CD8-positive, alpha-beta memory T cell (primary cell): ENCODE data around the gene MGST1. TPM values are rescaled to one million over a fixed set of nuclear protein-coding genes. Genes with fewer than 3 reads are reported as not detected.

ENCODE experiments used
- CTCF ChIA-PET: fragments of 350-600 bp; sonication (Branson Sonifier 250); formaldehyde crosslinking; loops from one replicate; lab custom pipeline; 2021; ENCODE audit warnings: antibody characterized with exemption; lab: Charles Lee
- POLR2A ChIA-PET: fragments of 350-600 bp; sonication (Branson Sonifier 250); formaldehyde crosslinking; loops from one replicate; lab custom pipeline; 2021; ENCODE audit warnings: antibody characterized with exemption; lab: Charles Lee
- DNase-seq, 5 donors: peaks; one replicate each; pipeline versions ENCODE4 v3.0.0 to v3.0.0-alpha.2; 2020 to 2022; ENCODE audit warnings: mixed read lengths in 1 of 5
- H3K27ac ChIP-seq: one replicate; pipeline ENCODE4 v1.7.0; 2013; ENCODE audit warnings: low read depth, mild to moderate bottlenecking, low read length, moderate library complexity
- H3K27me3 ChIP-seq: 2 replicates; pipeline ENCODE4 v1.7.0; 2013; ENCODE audit warnings: low read length, mild to moderate bottlenecking; ENCODE audit not compliant: insufficient read depth, poor library complexity, severe bottlenecking
- H3K36me3 ChIP-seq: 2 replicates; pipeline ENCODE4 v1.7.0; 2013; ENCODE audit warnings: mild to moderate bottlenecking, low read length, moderate library complexity; ENCODE audit not compliant: insufficient read depth
- H3K4me1 ChIP-seq: 2 replicates; pipeline ENCODE4 v1.7.0; 2013; ENCODE audit warnings: mild to moderate bottlenecking, low read length, moderate library complexity; ENCODE audit not compliant: insufficient read depth
- H3K4me3 ChIP-seq: 2 replicates; pipeline ENCODE4 v1.7.0; 2013; ENCODE audit warnings: mild to moderate bottlenecking, low read length
- H3K9me3 ChIP-seq: 2 replicates; pipeline ENCODE4 v1.7.0; 2013; ENCODE audit warnings: mild to moderate bottlenecking, low read length
- H3K27ac Mint-ChIP-seq, 8 donors: one replicate each; pipeline ENCODE4 v1.8.0; 2020 to 2021; ENCODE audit warnings: mixed read lengths in 8 of 8, mild to moderate bottlenecking in 6 of 8, inconsistent platforms in 3 of 8, moderate library complexity in 3 of 8
- H3K27me3 Mint-ChIP-seq, 2 donors: one replicate each; pipeline ENCODE4 v1.8.0; 2020 to 2021; ENCODE audit warnings: mixed read lengths in 2 of 2, mild to moderate bottlenecking in 1 of 2, moderate library complexity in 1 of 2
- H3K36me3 Mint-ChIP-seq, 3 donors: one replicate each; pipeline ENCODE4 v1.8.0; 2020 to 2021; ENCODE audit warnings: mixed read lengths in 3 of 3, inconsistent platforms in 1 of 3, mild to moderate bottlenecking in 1 of 3
- H3K4me1 Mint-ChIP-seq, 3 donors: one replicate each; pipeline ENCODE4 v1.8.0; 2020 to 2021; ENCODE audit warnings: mixed read lengths in 3 of 3, inconsistent platforms in 1 of 3, mild to moderate bottlenecking in 1 of 3
- H3K4me3 Mint-ChIP-seq, 7 donors: one replicate each; pipeline ENCODE4 v1.8.0; 2020 to 2021; ENCODE audit warnings: mixed read lengths in 7 of 7, mild to moderate bottlenecking in 6 of 7, moderate library complexity in 4 of 7, inconsistent platforms in 2 of 7
- H3K9me3 Mint-ChIP-seq, 5 donors: one replicate each; pipeline ENCODE4 v1.8.0; 2020 to 2022; ENCODE audit warnings: mixed read lengths in 5 of 5, mild to moderate bottlenecking in 3 of 5, moderate library complexity in 2 of 5, inconsistent platforms in 1 of 5
- polyA plus RNA-seq: library from polyadenylated mRNA; unstranded; fragments of 300-500 nt; fragmentation: Illumina TruSeq; gene quantifications from one replicate; pipeline ENCODE4 v1.2.3, GENCODE V29; 2021
- total RNA-seq, 2 experiments: library from RNA; stranded (reverse); gene quantifications; one replicate each; pipeline ENCODE4 v1.2.3, GENCODE V29; 2021

MGST1 gene, protein sequence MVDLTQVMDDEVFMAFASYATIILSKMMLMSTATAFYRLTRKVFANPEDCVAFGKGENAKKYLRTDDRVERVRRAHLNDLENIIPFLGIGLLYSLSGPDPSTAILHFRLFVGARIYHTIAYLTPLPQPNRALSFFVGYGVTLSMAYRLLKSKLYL
- total RNA-seq (under 1 TPM; 0.24 to 0.33 TPM), polyA plus RNA-seq (not detected)

DNA sequence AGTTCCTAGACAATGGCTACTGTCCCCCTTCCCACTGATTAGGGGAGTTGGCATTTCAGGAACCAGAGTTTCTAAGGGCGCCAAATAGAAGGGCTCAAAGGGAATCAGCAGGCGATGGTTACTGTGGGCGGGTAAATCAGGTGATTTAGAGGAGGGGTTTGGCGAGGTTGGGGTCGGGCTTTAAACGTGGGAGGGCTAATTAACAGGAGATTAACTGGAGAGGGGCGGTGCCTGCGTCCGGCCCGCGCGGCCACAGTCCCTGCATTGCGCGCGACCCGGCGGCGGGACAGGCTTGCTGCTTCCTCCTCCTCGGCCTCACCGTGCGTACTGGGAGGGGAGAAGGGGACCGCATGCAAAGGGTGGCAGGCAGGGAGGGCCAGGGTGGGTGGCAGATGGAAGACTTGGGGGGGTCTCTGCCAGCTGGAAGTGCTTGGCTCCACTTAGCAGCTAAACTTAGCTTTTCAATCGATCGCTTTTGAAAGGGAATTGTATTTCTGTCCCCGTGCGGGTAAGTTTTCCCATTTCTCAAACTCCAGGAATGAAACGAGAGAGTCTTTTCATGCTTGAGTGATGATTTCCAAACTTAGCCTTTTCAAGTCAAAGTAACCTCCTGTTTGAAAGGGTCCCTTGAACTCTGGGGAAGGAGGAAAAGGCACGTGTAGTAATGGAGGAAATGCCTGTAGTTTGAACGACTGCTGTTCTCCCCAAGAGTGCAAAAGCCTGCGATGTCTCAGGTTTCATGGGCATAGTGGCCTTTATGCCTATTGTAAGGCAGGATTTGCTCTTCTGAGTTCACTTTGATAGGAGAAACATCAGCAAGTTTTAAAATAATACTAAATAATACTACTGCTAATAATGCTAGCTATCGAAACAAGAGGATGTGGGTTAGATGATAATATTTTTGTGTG lies at the start of gene MGST1:
Gene MGST1 (plus strand): TSS at position 255 of the 908 bp plus-strand sequence. CDS start 6,608 bp downstream, outside the sequence.
- Mint-ChIP-seq H3K4me1 (no peaks in the 10 kb centered on the region), H3K9me3 (peaks cover 0 to 15% (median 2%) of the 10 kb centered on the region in 5 donors), H3K27ac (no peak within 1 kb of the TSS), H3K36me3 (no peaks in the 10 kb centered on the region), H3K27me3 (peaks cover 0 to 5% of the 10 kb centered on the region in 2 donors), H3K4me3 (no peak within 1 kb of the TSS)
- Histone ChIP-seq H3K27me3 (no peaks in the 10 kb centered on the region), H3K9me3 (no peaks in the 10 kb centered on the region), H3K27ac (no peak within 1 kb of the TSS), H3K4me3 (no peak within 1 kb of the TSS), H3K36me3 (no peaks in the 10 kb centered on the region), H3K4me1 (no peaks in the 10 kb centered on the region)
- ChIA-PET POLR2A (no interaction called here), CTCF (no interaction called here)
- DNase-seq = no peak

DNA sequence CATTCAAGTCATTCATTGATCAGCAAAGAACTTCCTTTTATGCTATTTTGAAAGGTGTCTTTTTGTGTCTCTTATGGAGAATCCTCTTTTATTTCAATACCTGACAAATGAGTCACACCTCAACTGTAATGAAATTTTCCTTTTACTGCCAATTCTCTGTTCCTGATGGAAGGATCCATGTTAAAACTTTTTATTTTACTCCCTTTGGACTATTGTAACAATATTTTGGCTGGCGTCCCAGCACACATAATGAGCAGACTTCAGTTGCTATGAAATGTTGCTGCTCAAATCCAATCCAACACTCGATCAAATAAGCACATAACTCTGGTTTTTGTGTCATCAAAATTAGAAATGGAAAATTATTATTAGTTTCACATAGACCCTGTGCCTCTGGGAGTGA lies 48.0 kb upstream of the MGST1 start:
- Mint-ChIP-seq H3K36me3 (no peaks in the 10 kb centered on the region), H3K27me3 (no peaks in the 10 kb centered on the region), H3K9me3 (peaks cover 1 to 11% (median 3%) of the 10 kb centered on the region in 5 donors), H3K27ac (no peak overlapping the region), H3K4me1 (no peaks in the 10 kb centered on the region), H3K4me3 (no peak overlapping the region)
- Histone ChIP-seq H3K27me3 (no peaks in the 10 kb centered on the region), H3K36me3 (no peaks in the 10 kb centered on the region), H3K27ac (no peak overlapping the region), H3K4me1 (no peaks in the 10 kb centered on the region), H3K9me3 (no peaks in the 10 kb centered on the region), H3K4me3 (no peak overlapping the region)
- POLR2A ChIA-PET = no interaction called here
- CTCF ChIA-PET = no interaction called here
- DNase-seq = no peak

DNA sequence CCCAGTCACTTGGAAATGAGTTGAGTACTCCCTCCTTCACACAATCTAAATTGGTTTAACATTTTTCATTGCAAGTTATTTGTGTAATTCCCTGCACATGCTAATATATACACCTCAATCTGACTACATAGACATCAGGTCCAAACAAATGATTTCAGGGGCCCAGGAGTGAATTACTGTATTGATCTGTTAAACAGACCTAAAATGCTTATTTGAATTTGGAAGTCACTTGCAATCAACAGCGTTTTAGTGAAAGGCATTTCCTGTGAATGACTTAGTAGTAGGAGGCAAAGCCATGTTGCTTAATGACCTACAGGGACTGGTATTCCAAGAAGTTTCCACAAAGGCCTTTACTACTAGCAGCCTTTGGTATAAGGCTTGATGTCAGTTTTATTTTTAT lies 47.3 kb upstream of the MGST1 start:
- POLR2A ChIA-PET = no interaction called here

DNA sequence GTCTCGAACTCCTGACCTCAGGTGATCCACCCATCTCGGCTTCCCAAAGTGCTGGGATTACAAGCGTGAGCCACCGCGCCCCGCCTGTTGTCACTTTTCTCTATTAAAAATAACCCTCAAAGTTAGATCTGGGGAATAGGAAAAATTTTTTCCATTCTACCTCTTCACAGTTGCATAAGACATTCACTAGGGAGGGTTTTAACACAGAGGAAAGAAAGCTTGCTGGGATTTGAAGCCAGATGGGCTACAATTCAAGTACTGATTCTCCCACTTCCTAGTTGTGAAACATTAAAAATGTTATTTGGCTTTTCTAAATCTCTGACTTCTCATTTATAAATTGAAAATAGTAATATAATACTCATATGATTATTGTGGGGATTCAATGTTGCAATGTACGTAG lies 46.7 kb upstream of the MGST1 start:
- Mint-ChIP-seq H3K9me3 (peaks cover 0 to 11% (median 3%) of the 10 kb centered on the region in 5 donors), H3K4me3 (no peak overlapping the region), H3K27ac (no peak overlapping the region), H3K27me3 (no peaks in the 10 kb centered on the region), H3K36me3 (no peaks in the 10 kb centered on the region), H3K4me1 (no peaks in the 10 kb centered on the region)
- H3K36me3 ChIP-seq = no peaks in the 10 kb centered on the region
- no peak for DNase-seq
- H3K27me3 ChIP-seq = no peaks in the 10 kb centered on the region
- H3K4me1 ChIP-seq = no peaks in the 10 kb centered on the region
- ChIA-PET CTCF (no interaction called here), POLR2A (no interaction called here)
- H3K27ac ChIP-seq = no peak overlapping the region
- H3K4me3 ChIP-seq = no peak overlapping the region
- no peaks in the 10 kb centered on the region for H3K9me3 ChIP-seq

More for the DNA sequence above, 47.3 kb upstream of the MGST1 start:
- Histone ChIP-seq H3K27ac (no peak overlapping the region), H3K9me3 (no peaks in the 10 kb centered on the region), H3K4me3 (no peak overlapping the region), H3K27me3 (no peaks in the 10 kb centered on the region), H3K36me3 (no peaks in the 10 kb centered on the region), H3K4me1 (no peaks in the 10 kb centered on the region)
- H3K9me3 Mint-ChIP-seq = peaks cover 0 to 11% (median 3%) of the 10 kb centered on the region in 5 donors
- H3K27me3 Mint-ChIP-seq = no peaks in the 10 kb centered on the region
- no peak overlapping the region for H3K4me3 Mint-ChIP-seq
- no peak for DNase-seq
- no peaks in the 10 kb centered on the region for H3K4me1 Mint-ChIP-seq
- CTCF ChIA-PET = no interaction called here
- H3K27ac Mint-ChIP-seq = no peak overlapping the region
- no peaks in the 10 kb centered on the region for H3K36me3 Mint-ChIP-seq

DNA sequence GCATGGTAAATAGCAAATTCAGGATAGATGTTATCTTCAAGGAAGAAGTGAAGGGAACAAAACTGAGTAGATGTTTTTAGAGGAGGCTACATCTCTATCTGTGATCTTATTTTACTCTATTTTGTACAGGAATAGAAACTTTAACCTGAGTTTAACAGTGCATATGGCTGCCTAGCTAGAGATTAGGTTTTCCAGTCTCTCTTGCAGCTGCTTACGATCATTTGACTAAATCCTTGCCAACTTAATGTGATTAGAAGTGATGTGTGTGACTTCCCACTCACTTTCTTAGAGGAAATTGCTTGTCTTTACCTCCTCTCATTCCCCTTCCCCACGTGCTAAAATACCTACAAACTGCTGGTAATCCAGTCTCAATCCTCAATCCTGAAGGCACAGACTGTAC lies 43.5 kb upstream of the MGST1 start:
- Histone ChIP-seq H3K27ac (no peak overlapping the region), H3K36me3 (no peaks in the 10 kb centered on the region), H3K27me3 (no peaks in the 10 kb centered on the region), H3K4me3 (no peak overlapping the region), H3K4me1 (no peaks in the 10 kb centered on the region), H3K9me3 (no peaks in the 10 kb centered on the region)
- no peak for DNase-seq
- Mint-ChIP-seq H3K36me3 (no peaks in the 10 kb centered on the region), H3K27me3 (no peaks in the 10 kb centered on the region), H3K4me3 (no peak overlapping the region), H3K27ac (no peak overlapping the region), H3K9me3 (peaks cover 0 to 15% (median 4%) of the 10 kb centered on the region in 5 donors), H3K4me1 (no peaks in the 10 kb centered on the region)
- CTCF ChIA-PET = no interaction called here
- POLR2A ChIA-PET = no interaction called here

DNA sequence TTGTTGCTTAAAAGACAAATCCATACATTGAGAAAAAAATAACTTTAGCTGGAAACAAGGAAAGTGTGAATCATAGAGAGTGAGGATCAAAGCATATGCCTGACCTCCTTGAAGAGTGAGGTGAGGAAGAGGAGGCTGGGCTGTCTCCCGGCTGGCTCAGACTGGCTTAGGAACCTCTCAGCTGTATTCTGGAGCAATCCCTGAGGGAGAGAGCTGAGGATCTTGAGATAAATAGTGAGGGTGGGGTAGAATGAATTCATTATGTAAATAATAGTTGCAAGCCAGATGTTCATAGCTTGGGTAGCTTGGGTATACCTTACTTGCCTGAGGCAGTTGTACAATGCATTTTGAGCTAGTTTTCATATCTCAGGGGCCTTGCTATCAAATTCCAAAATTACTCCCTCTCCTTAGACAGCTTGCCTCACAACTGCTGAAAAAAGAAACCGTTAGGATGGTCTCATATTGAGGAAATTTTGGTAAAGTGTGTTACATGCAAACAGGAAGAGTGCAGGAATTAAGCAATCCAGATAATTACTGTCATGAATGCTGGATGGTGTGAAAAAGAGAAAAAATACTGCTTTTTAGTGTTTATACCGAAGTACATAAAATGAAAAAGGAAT lies 39.5 kb upstream of the MGST1 start:
- Histone ChIP-seq H3K4me3 (no peak overlapping the region), H3K36me3 (no peaks in the 10 kb centered on the region), H3K27ac (no peak overlapping the region), H3K27me3 (no peaks in the 10 kb centered on the region), H3K9me3 (no peaks in the 10 kb centered on the region), H3K4me1 (no peaks in the 10 kb centered on the region)
- no peak for DNase-seq
- H3K27ac Mint-ChIP-seq = no peak overlapping the region
- H3K36me3 Mint-ChIP-seq = no peaks in the 10 kb centered on the region
- CTCF ChIA-PET = no interaction called here
- H3K4me3 Mint-ChIP-seq = no peak overlapping the region
- peaks cover 2 to 25% (median 4%) of the 10 kb centered on the region in 5 donors for H3K9me3 Mint-ChIP-seq
- H3K4me1 Mint-ChIP-seq = no peaks in the 10 kb centered on the region
- POLR2A ChIA-PET = no interaction called here
- H3K27me3 Mint-ChIP-seq = no peaks in the 10 kb centered on the region

DNA sequence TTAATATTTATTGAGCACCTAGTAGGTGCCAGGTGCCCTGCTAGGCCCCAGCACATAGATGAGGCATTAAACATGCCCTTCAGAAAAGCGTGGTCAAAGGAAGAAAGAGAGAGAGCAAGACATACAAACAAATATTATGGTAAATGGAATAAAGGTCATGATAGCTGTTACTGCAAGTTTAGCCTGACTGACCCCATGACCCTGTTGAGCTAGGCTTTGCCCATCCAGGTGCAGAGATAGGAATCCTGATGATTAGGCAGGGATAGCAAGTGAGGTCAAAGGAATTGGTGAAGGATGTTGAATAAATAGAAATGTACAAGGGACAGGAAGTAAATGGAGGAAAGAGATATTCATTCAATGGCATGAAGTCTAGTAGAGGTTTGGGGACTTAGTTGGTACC lies 36.5 kb upstream of the MGST1 start:
- Mint-ChIP-seq H3K27me3 (no peaks in the 10 kb centered on the region), H3K4me3 (no peak overlapping the region), H3K36me3 (no peaks in the 10 kb centered on the region), H3K27ac (no peak overlapping the region), H3K4me1 (no peaks in the 10 kb centered on the region), H3K9me3 (peaks cover 3 to 18% (median 6%) of the 10 kb centered on the region in 5 donors)
- Histone ChIP-seq H3K9me3 (no peaks in the 10 kb centered on the region), H3K4me1 (no peaks in the 10 kb centered on the region), H3K27ac (no peak overlapping the region), H3K27me3 (no peaks in the 10 kb centered on the region), H3K4me3 (no peak overlapping the region), H3K36me3 (no peaks in the 10 kb centered on the region)
- ChIA-PET POLR2A (no interaction called here), CTCF (no interaction called here)
- no peak for DNase-seq

DNA sequence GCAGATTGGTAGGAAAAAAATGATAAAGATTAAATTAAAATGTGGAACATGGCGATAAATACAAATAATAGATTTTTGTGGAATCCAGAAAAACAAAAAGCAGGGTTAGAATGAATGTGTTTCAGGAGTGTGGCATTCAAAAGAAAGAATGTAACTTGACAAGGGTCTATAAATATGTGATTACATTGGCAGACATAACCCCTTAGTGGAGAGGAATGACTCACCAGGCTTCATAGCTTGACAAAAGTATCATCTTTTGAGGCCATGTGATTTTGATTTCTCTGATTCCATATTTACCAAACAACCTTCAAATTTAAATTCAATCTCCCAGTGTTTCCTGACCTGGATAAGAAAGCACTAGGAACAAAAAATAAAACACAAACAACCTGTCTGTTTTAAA lies 24.4 kb upstream of the MGST1 start:
- H3K9me3 Mint-ChIP-seq = peaks cover 5 to 36% (median 11%) of the 10 kb centered on the region in 5 donors
- POLR2A ChIA-PET = no interaction called here
- CTCF ChIA-PET = no interaction called here

More for the DNA sequence above, 24.4 kb upstream of the MGST1 start:
- no peaks in the 10 kb centered on the region for H3K36me3 ChIP-seq
- H3K9me3 ChIP-seq = peaks cover 4% of the 10 kb centered on the region
- no peak overlapping the region for H3K27ac Mint-ChIP-seq
- H3K27me3 Mint-ChIP-seq = no peaks in the 10 kb centered on the region
- no peak for DNase-seq
- H3K27me3 ChIP-seq = no peaks in the 10 kb centered on the region
- H3K4me1 ChIP-seq = no peaks in the 10 kb centered on the region
- no peak overlapping the region for H3K27ac ChIP-seq
- H3K4me3 Mint-ChIP-seq = no peak overlapping the region
- H3K4me3 ChIP-seq = no peak overlapping the region
- H3K4me1 Mint-ChIP-seq = no peaks in the 10 kb centered on the region
- H3K36me3 Mint-ChIP-seq = no peaks in the 10 kb centered on the region
